B cell (primary cell): Measurements from ENCODE around the gene C20orf204.

Source experiments
- EZH2 ChIP-seq: IDR thresholded peaks from 2 replicates; pipeline ENCODE4 v1.6.1; 2012; ENCODE audit warnings: borderline replicate concordance, low read depth, mild to moderate bottlenecking, moderate library complexity, low read length; ENCODE audit not compliant: insufficient read depth, poor library complexity, severe bottlenecking
- TF ChIP-seq, protein P1 (sequence below): fragments of 200-600 bp; IDR thresholded peaks from one replicate; pipeline ENCODE4 v1.8.0; 2022; ENCODE audit warnings: antibody characterized with exemption, mild to moderate bottlenecking

- TF ChIP-seq EZH2 = no peak
- TF ChIP-seq, protein P1, sequence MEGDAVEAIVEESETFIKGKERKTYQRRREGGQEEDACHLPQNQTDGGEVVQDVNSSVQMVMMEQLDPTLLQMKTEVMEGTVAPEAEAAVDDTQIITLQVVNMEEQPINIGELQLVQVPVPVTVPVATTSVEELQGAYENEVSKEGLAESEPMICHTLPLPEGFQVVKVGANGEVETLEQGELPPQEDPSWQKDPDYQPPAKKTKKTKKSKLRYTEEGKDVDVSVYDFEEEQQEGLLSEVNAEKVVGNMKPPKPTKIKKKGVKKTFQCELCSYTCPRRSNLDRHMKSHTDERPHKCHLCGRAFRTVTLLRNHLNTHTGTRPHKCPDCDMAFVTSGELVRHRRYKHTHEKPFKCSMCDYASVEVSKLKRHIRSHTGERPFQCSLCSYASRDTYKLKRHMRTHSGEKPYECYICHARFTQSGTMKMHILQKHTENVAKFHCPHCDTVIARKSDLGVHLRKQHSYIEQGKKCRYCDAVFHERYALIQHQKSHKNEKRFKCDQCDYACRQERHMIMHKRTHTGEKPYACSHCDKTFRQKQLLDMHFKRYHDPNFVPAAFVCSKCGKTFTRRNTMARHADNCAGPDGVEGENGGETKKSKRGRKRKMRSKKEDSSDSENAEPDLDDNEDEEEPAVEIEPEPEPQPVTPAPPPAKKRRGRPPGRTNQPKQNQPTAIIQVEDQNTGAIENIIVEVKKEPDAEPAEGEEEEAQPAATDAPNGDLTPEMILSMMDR = peak; percentile 41
Measured at GRCh38 chr20:64083804-64084684, 48.1 kb downstream of the C20orf204 start, which contains the start of gene LKAAEAR1.
